RPMI8226 (cell line): ENCODE results near the gene LHB.
"Not testable (repeated sequence)": the region's sequence is repeated elsewhere in the genome, so short reads cannot be mapped to it uniquely, and the experiment has no call there.

Experiments used
- DNase-seq: peaks from one replicate; pipeline ENCODE4 v3.0.0-alpha.2; 2015

The LHB gene

GRCh38 chr19:49036815-49037214 is 19.9 kb upstream of the LHB start, which contains the start of gene CGB1:
Gene CGB1, minus strand, starts transcription at chr19:49036895. Its CDS starts 184 bp downstream, at chr19:49036711.
- DNase-seq: not testable (repeated sequence)

- peak; percentile 40 for DNase-seq
Observed at GRCh38 chr19:49031642-49032301, 14.9 kb upstream of the LHB start, which contains the start of gene CGB2. Gene CGB2, plus strand, starts transcription at chr19:49031890. Its CDS starts 206 bp downstream, at chr19:49032096.

- not testable (repeated sequence) for DNase-seq
Observed at GRCh38 chr19:49030323-49030722, 13.4 kb upstream of the LHB start.

GRCh38 chr19:49029749-49030148 is 12.9 kb upstream of the LHB start:
- DNase-seq: not testable (repeated sequence)

- DNase-seq: not testable (repeated sequence)
Observed at GRCh38 chr19:49028686-49029085, 11.8 kb upstream of the LHB start.

- not testable (repeated sequence) for DNase-seq
Observed at GRCh38 chr19:49025599-49025998, 8.7 kb upstream of the LHB start.

GRCh38 chr19:49025088-49025487 is 8.2 kb upstream of the LHB start:
- DNase-seq: not testable (repeated sequence)

GRCh38 chr19:49024233-49024632 is 7.3 kb upstream of the LHB start, which contains the start of gene CGB3:
Gene CGB3, minus strand, starts transcription at chr19:49024333. Its CDS starts 362 bp downstream, at chr19:49023971.
- not testable (repeated sequence) for DNase-seq

- DNase-seq: no peak
Observed at GRCh38 chr19:49022116-49022515, 5.2 kb upstream of the LHB start.

- DNase-seq: no peak
Observed at GRCh38 chr19:49020931-49021895, 4.3 kb upstream of the LHB start.

GRCh38 chr19:49020342-49020741 is 3.5 kb upstream of the LHB start:
- no peak for DNase-seq

- DNase-seq: peak; percentile 75
Observed at GRCh38 chr19:49019242-49019932, 2.5 kb upstream of the LHB start.

GRCh38 chr19:49018388-49019241 is 1.7 kb upstream of the LHB start:
- DNase-seq: not testable (repeated sequence)

GRCh38 chr19:49017666-49018351 is 918 bp upstream of the LHB start:
- peak; percentile 54 for DNase-seq

- no peak for DNase-seq
Observed at GRCh38 chr19:49016067-49016839, 638 bp downstream of the LHB start.

- no peak for DNase-seq
Observed at GRCh38 chr19:49014870-49015255, 2.0 kb downstream of the LHB start.

- DNase-seq: no peak
Observed at GRCh38 chr19:49014123-49014869, 2.6 kb downstream of the LHB start.

GRCh38 chr19:49011194-49011593 is 5.7 kb downstream of the LHB start:
- no peak for DNase-seq

GRCh38 chr19:49010453-49010852 is 6.4 kb downstream of the LHB start:
- DNase-seq: no peak

GRCh38 chr19:49009828-49010227 is 7.1 kb downstream of the LHB start:
- DNase-seq: no peak
